ENCODE data around the gene RNF150.
A peak's percentile ranks its signal among the peaks of the same experiment; 100 is the strongest.

RNF150 gene

DNA sequence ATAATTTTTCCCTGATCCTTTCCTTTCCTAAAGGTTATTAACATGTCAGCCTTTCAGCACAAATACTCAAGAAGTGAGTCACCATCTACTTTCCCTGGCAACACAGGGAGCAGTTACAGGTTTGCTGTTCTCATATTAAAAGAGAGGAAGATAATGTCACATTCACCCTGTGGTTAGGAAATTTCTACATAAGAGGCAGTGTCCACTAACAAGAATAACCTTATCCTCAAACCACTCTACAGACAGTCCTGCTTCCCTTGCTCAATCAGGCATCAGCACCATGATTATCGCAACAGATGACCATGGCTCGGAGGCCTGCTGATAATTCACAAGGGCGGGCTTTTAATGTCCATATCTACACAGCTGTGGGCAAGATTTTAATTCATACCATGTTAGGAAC, 30.9 kb downstream of the RNF150 start:
- H3K27me3 ChIP-seq (replicated peaks), result no peaks in the 10 kb centered on the region
- H3K4me3 ChIP-seq (ENCODE audit: low read depth, low read length), result no peak overlapping the region
- TF ChIP-seq, protein P1, sequence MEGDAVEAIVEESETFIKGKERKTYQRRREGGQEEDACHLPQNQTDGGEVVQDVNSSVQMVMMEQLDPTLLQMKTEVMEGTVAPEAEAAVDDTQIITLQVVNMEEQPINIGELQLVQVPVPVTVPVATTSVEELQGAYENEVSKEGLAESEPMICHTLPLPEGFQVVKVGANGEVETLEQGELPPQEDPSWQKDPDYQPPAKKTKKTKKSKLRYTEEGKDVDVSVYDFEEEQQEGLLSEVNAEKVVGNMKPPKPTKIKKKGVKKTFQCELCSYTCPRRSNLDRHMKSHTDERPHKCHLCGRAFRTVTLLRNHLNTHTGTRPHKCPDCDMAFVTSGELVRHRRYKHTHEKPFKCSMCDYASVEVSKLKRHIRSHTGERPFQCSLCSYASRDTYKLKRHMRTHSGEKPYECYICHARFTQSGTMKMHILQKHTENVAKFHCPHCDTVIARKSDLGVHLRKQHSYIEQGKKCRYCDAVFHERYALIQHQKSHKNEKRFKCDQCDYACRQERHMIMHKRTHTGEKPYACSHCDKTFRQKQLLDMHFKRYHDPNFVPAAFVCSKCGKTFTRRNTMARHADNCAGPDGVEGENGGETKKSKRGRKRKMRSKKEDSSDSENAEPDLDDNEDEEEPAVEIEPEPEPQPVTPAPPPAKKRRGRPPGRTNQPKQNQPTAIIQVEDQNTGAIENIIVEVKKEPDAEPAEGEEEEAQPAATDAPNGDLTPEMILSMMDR (IDR thresholded peaks at IDR 0.05; ENCODE audit: low read depth, low read length, missing control alignments), result no peak
- no peaks in the 10 kb centered on the region for H3K36me3 ChIP-seq (replicated peaks)
- in situ Hi-C loops (cut with HindIII; ENCODE audit: low pct_ligation_motif_present, low sequenced_read_pairs), result no loop called here
- no peak overlapping the region for H3K27ac ChIP-seq
- peak; percentile 49 for DNase-seq

DNA sequence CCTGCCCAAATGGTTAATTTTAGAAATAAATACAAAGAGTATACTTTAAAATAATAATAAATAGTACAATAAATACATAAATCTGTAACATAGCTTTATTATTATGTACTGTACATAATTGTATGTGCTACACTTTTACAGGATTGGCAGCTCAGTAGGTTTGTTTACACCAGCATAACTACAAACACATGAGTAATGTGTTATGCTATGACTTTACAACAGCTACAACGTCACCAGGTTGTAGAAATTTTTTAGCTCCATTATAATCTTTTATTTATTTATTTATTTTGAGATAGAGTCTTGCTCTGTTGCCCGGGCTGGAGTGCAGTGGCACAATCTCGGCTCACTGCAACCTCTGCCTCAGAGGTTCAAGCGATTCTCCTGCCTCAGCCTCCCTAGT, 31.8 kb downstream of the RNF150 start:
- Histone ChIP-seq H3K36me3 (replicated peaks) (no peaks in the 10 kb centered on the region), H3K4me3 (ENCODE audit: low read depth, low read length) (no peak overlapping the region), H3K27ac (no peak overlapping the region), H3K27me3 (replicated peaks) (no peaks in the 10 kb centered on the region)
- DNase-seq, result no peak
- TF ChIP-seq, protein P1 (IDR thresholded peaks at IDR 0.05; ENCODE audit: low read depth, low read length, missing control alignments), result no peak
- in situ Hi-C loops (cut with HindIII; ENCODE audit: low pct_ligation_motif_present, low sequenced_read_pairs), result no loop called here

DNA sequence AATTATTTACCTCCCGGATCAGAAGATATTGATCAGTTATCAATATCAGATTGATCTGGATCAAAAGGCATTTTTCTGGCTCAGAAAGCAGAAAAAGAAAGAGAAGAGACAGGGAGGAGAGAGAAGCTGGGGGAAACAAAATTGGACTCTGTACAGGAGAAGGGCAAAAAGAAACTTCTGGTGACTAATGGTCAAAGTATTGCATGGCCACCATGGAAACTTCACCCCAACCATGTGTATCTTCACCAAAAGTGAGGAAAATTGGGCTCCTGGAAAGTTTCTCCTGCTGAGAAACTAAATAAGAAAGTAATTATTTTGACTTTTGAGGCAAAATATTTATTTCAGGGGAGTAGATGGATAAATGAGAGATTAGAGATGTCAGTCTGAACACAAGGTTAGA, 33.9 kb downstream of the RNF150 start:
- Histone ChIP-seq H3K27me3 (replicated peaks) (no peaks in the 10 kb centered on the region), H3K4me3 (ENCODE audit: low read depth, low read length) (no peak overlapping the region), H3K27ac (no peak overlapping the region), H3K36me3 (replicated peaks) (no peaks in the 10 kb centered on the region)
- TF ChIP-seq, protein P1 (IDR thresholded peaks at IDR 0.05; ENCODE audit: low read depth, low read length, missing control alignments), result no peak
- in situ Hi-C loops (cut with HindIII; ENCODE audit: low pct_ligation_motif_present, low sequenced_read_pairs), result no loop called here
- peak; percentile 27 for DNase-seq

- in situ Hi-C loops (cut with HindIII; ENCODE audit: low pct_ligation_motif_present, low sequenced_read_pairs), result no loop called here
- no peak for DNase-seq
- Histone ChIP-seq H3K27ac (no peak overlapping the region), H3K36me3 (replicated peaks) (no peaks in the 10 kb centered on the region), H3K27me3 (replicated peaks) (no peaks in the 10 kb centered on the region), H3K4me3 (ENCODE audit: low read depth, low read length) (no peak overlapping the region)
- TF ChIP-seq, protein P1 (IDR thresholded peaks at IDR 0.05; ENCODE audit: low read depth, low read length, missing control alignments), result no peak
Measured at GRCh38 chr4:141098163-141098562, 35.1 kb downstream of the RNF150 start.

- no peaks in the 10 kb centered on the region for H3K36me3 ChIP-seq (replicated peaks)
Measured at GRCh38 chr4:141090473-141090872, 42.8 kb downstream of the RNF150 start.

DNA sequence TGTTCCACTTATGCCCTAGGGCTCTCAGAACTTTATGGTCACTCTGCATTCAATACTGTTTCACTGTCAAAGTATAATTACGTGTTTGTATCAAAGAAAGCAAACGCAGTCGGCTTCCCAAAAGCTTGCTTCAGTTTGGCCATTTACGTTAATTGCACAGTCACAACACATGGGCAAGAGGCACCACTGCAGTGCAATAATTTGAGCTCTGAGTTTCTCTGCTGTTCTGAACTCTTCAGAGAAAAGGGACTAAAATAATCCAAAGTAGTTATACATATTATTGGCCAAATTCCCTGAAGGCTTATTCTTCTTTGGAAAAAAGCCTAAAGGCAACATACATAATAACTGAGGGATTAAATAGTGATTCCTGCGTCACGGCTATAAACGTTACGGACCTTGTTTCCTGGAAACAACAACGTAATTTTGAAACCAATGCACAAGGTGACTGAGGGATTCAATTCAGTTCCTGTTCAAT, 51.3 kb downstream of the RNF150 start:
- Histone ChIP-seq H3K4me3 (ENCODE audit: low read depth, low read length) (no peak overlapping the region), H3K27ac (no peak overlapping the region)
- in situ Hi-C loops (cut with HindIII; ENCODE audit: low pct_ligation_motif_present, low sequenced_read_pairs), result no loop called here

More at GRCh38 chr4:141090473-141090872, 42.8 kb downstream of the RNF150 start:
- in situ Hi-C loops (cut with HindIII; ENCODE audit: low pct_ligation_motif_present, low sequenced_read_pairs), result no loop called here
- DNase-seq, result no peak
- Histone ChIP-seq H3K4me3 (ENCODE audit: low read depth, low read length) (no peak overlapping the region), H3K27ac (no peak overlapping the region), H3K27me3 (replicated peaks) (no peaks in the 10 kb centered on the region)
- TF ChIP-seq, protein P1 (IDR thresholded peaks at IDR 0.05; ENCODE audit: low read depth, low read length, missing control alignments), result no peak

More for the DNA sequence above, 51.3 kb downstream of the RNF150 start:
- TF ChIP-seq, protein P1 (IDR thresholded peaks at IDR 0.05; ENCODE audit: low read depth, low read length, missing control alignments), result no peak
- no peaks in the 10 kb centered on the region for H3K27me3 ChIP-seq (replicated peaks)
- DNase-seq, result no peak
- no peaks in the 10 kb centered on the region for H3K36me3 ChIP-seq (replicated peaks)
